ENCODE data around the gene ENTPD7.

Gene ENTPD7

GRCh38 chr10:99709480-99710229 lies 50.3 kb downstream of the ENTPD7 start:
- H3K4me3 ChIP-seq (ENCODE audit: low read depth, low read length) = no peak overlapping the region
- TF ChIP-seq CTCF (IDR thresholded peaks at IDR 0.05; ENCODE audit: low read depth, low read length) = no peak

GRCh38 chr10:99711129-99711719 lies 51.9 kb downstream of the ENTPD7 start:
- 0 out of 2 replicates have a peak, but pooled peaks have one; percentile 23 for TF ChIP-seq CTCF (IDR thresholded peaks at IDR 0.05; ENCODE audit: low read depth, low read length)
- H3K4me3 ChIP-seq (ENCODE audit: low read depth, low read length) = no peak overlapping the region

GRCh38 chr10:99714446-99714845 lies 55.1 kb downstream of the ENTPD7 start:
- no peak for TF ChIP-seq CTCF (IDR thresholded peaks at IDR 0.05; ENCODE audit: low read depth, low read length)
- no peak overlapping the region for H3K4me3 ChIP-seq (ENCODE audit: low read depth, low read length)

GRCh38 chr10:99720387-99720786 lies 61.1 kb downstream of the ENTPD7 start:
- no peak overlapping the region for H3K4me3 ChIP-seq (ENCODE audit: low read depth, low read length)
- no peak for TF ChIP-seq CTCF (IDR thresholded peaks at IDR 0.05; ENCODE audit: low read depth, low read length)

GRCh38 chr10:99730026-99730425 lies 70.7 kb downstream of the ENTPD7 start:
- TF ChIP-seq CTCF (IDR thresholded peaks at IDR 0.05; ENCODE audit: low read depth, low read length) = no peak
- no peak overlapping the region for H3K4me3 ChIP-seq (ENCODE audit: low read depth, low read length)

- no peak for TF ChIP-seq CTCF (IDR thresholded peaks at IDR 0.05; ENCODE audit: low read depth, low read length)
- peak overlapping the region; percentile 97 for H3K4me3 ChIP-seq (ENCODE audit: low read depth, low read length)
These were observed 72.2 kb downstream of the ENTPD7 start for GRCh38 chr10:99731306-99732032.
